AG04450 (cell line): ENCODE data around the gene TBC1D2. TPM values are rescaled to one million over a fixed set of nuclear protein-coding genes. Genes with fewer than 3 reads are reported as not detected.

ENCODE experiments used
- CTCF ChIA-PET: fragments of 300-600, 350-600 bp; formaldehyde crosslinking; extraction: SDS; loops from one replicate; lab custom pipeline; 2022; ENCODE audit warnings: antibody characterized with exemption, inconsistent platforms; lab: Charles Lee
- POLR2A ChIA-PET: fragments of 350-600 bp; formaldehyde crosslinking; extraction: SDS; loops from one replicate; lab custom pipeline; 2021; ENCODE audit warnings: antibody characterized with exemption, inconsistent platforms; lab: Yijun Ruan, JAX
- DNase-seq: peaks from one replicate; pipeline ENCODE4 v3.0.0-alpha.2; 2011; ENCODE audit warnings: low read depth, low spot score
- H3K27ac ChIP-seq: one replicate; pipeline ENCODE4 v1.5.1; 2012; ENCODE audit warnings: low read depth, low read length, control low read depth
- H3K27me3 ChIP-seq: one replicate; pipeline ENCODE4 v1.6.0; 2012; ENCODE audit warnings: low read length; ENCODE audit not compliant: control insufficient read depth, insufficient read depth
- H3K4me3 ChIP-seq: 2 replicates; pipeline ENCODE4 v1.5.1; 2011; ENCODE audit warnings: mild to moderate bottlenecking, low read depth, low read length, control low read depth
- H3K9me3 ChIP-seq: 2 replicates; pipeline ENCODE4 v1.5.1; 2012; ENCODE audit warnings: low read length; ENCODE audit not compliant: control insufficient read depth, insufficient read depth
- CTCF ChIP-seq: IDR thresholded peaks from 2 replicates; pipeline ENCODE4 v1.5.1; 2011; ENCODE audit warnings: low read depth, low read length, control low read depth, inconsistent platforms
- polyA plus RNA-seq: library from polyadenylated mRNA; depleted of rRNA; stranded (reverse); fragments of >200 nt; gene quantifications from 2 replicates; pipeline ENCODE4 v1.2.3, GENCODE V29; 2011

The TBC1D2 gene
- polyA plus RNA-seq, 1 experiment, result 17.2 TPM

DNA sequence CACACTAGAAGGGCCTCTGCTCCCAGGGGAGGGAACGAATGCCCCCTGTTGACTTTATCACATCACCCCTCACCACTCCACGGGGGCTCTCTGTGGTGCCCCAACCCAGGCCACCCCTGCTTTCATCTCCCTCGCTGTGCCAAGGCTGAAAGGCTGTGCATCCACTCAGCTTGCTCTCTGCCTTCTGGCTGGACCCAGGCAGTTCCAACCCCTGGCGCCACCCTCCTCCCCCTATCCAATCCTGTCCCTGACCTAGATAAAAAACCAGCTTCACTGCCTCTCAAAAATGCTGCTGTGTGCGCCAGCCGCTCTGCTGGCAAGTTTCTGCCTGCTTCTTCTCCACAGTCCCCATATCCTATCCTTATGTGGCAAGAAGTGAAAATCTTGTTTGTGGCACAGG is 40.6 kb downstream of the TBC1D2 start:
- TF ChIP-seq CTCF, result no peak
- ChIA-PET CTCF (interaction anchor here (1.2 kb wide), 1 partner anchor 48 kb away, joined by 3 read pairs; no protein-coding TSS in a partner anchor), POLR2A (interaction anchor here (0.5 kb wide), 1 partner anchor 1593 kb away, joined by 5 read pairs; no protein-coding TSS in a partner anchor)
- DNase-seq, result no peak
- Histone ChIP-seq H3K4me3 (no peak overlapping the region), H3K27ac (no peak overlapping the region), H3K9me3 (no peaks in the 10 kb centered on the region), H3K27me3 (no peaks in the 10 kb centered on the region)

GRCh38 chr9:98211260-98211659 is 44.2 kb downstream of the TBC1D2 start:
- ChIA-PET CTCF (no interaction called here), POLR2A (no interaction called here)
- DNase-seq, result no peak
- H3K27ac ChIP-seq, result no peak overlapping the region
- H3K27me3 ChIP-seq, result no peaks in the 10 kb centered on the region
- no peak overlapping the region for H3K4me3 ChIP-seq
- no peaks in the 10 kb centered on the region; the same call in 1 of the 2 replicates for H3K9me3 ChIP-seq
- no peak for TF ChIP-seq CTCF

- Histone ChIP-seq H3K27ac (no peak overlapping the region), H3K27me3 (no peaks in the 10 kb centered on the region), H3K9me3 (no peaks in the 10 kb centered on the region; the same call in 1 of the 2 replicates), H3K4me3 (no peak overlapping the region)
- TF ChIP-seq CTCF, result no peak
- no peak for DNase-seq
- ChIA-PET POLR2A (interaction anchor here (0.6 to 0.7 kb wide), 3 partner anchors 13 to 121 kb away, joined by 3 to 8 read pairs (median 5); partner anchors contain the start of gene TBC1D2), CTCF (interaction anchor here (0.8 to 0.9 kb wide), 2 partner anchors 13 to 54 kb away, joined by 4 to 5 read pairs; no protein-coding TSS in a partner anchor)
These were observed 45.0 kb downstream of the TBC1D2 start for GRCh38 chr9:98210435-98210834.

DNA sequence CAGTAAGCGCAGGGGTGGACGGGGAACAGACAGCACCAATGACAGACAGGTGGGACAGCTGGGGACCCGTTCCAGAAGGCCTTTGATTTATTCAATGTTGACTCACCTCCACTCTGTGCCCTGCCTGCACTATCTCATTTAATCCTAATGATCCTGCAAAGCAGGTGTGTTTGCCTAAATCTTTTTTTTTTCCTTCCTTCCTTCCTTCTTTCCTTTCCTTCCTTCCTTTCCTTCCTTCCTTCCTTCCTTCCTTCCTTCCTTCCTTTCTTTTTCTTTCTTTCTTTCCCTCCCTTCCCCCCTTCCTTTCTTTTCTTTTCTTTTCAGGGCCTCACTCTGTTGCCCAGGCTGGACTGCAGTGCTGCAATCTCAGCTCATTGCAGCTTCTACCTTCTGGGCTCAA is 45.9 kb downstream of the TBC1D2 start:
- no peak for TF ChIP-seq CTCF
- ChIA-PET CTCF (interaction anchor here (0.6 kb wide), 1 partner anchor 106 kb away, joined by 3 read pairs; no protein-coding TSS in a partner anchor), POLR2A (interaction anchor here (0.6 kb wide), 1 partner anchor 121 kb away, joined by 8 read pairs; no protein-coding TSS in a partner anchor)
- no peak overlapping the region for H3K27ac ChIP-seq
- no peaks in the 10 kb centered on the region for H3K27me3 ChIP-seq
- H3K4me3 ChIP-seq, result no peak overlapping the region
- no peaks in the 10 kb centered on the region; the same call in 1 of the 2 replicates for H3K9me3 ChIP-seq
- DNase-seq, result no peak

DNA sequence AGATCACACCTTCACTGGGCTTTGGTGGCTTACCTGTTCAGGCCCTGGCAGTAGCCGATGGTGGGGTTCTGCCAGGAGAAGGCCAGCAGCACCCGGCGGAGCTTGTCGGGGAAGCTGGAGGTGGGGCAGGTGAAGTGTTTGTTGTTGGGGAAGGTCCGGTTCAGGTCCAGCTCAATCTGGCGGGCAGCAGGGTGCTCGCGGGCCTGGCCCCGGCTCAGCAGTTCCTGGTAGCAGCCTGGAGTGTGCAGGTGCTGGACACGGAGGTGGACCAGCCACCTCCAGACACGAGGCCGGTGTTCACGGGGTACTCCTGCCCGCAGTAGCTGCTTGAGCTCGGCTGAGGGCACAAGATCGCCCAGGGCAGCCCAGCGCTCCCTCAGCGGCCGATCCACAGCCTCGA is 46.8 kb downstream of the TBC1D2 start:
- CTCF ChIA-PET, result interaction anchor here (0.6 to 4.2 kb wide), 3 partner anchors 13 to 47 kb away, joined by 3 to 13 read pairs (median 5); partner anchors contain the start of gene TBC1D2
- no peaks in the 10 kb centered on the region; the same call in 1 of the 2 replicates for H3K9me3 ChIP-seq
- no peak overlapping the region for H3K27ac ChIP-seq
- TF ChIP-seq CTCF, result no peak
- no peak for DNase-seq
- no peak overlapping the region for H3K4me3 ChIP-seq
- POLR2A ChIA-PET, result interaction anchor here (2.2 kb wide), 1 partner anchor 47 kb away, joined by 6 read pairs; the partner anchor contains the start of gene TBC1D2
- H3K27me3 ChIP-seq, result no peaks in the 10 kb centered on the region
